ENCODE results near the gene IL12RB1.

- TF ChIP-seq POLR2A (IDR thresholded peaks at IDR 0.05) = no peak
- TF ChIP-seq, protein P1, sequence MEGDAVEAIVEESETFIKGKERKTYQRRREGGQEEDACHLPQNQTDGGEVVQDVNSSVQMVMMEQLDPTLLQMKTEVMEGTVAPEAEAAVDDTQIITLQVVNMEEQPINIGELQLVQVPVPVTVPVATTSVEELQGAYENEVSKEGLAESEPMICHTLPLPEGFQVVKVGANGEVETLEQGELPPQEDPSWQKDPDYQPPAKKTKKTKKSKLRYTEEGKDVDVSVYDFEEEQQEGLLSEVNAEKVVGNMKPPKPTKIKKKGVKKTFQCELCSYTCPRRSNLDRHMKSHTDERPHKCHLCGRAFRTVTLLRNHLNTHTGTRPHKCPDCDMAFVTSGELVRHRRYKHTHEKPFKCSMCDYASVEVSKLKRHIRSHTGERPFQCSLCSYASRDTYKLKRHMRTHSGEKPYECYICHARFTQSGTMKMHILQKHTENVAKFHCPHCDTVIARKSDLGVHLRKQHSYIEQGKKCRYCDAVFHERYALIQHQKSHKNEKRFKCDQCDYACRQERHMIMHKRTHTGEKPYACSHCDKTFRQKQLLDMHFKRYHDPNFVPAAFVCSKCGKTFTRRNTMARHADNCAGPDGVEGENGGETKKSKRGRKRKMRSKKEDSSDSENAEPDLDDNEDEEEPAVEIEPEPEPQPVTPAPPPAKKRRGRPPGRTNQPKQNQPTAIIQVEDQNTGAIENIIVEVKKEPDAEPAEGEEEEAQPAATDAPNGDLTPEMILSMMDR (IDR thresholded peaks at IDR 0.05) = no peak
- no peak for TF ChIP-seq POLR2AphosphoS5 (IDR thresholded peaks at IDR 0.05; ENCODE audit: insufficient read depth in 1 of 2, low read depth in 1 of 2)
Measured at GRCh38 chr19:18122424-18122823, 35.7 kb upstream of the IL12RB1 start.
